HG02973 (cell line): ENCODE measurements around the gene PIP5K1B.

Experiments
- ATAC-seq: cut with Tn5 transposase; IDR thresholded peaks from one replicate; pipeline ENCODE4 v1.9.1; 2021; ENCODE audit warnings: moderate library complexity; ENCODE audit not compliant: unreplicated experiment

Gene PIP5K1B

DNA sequence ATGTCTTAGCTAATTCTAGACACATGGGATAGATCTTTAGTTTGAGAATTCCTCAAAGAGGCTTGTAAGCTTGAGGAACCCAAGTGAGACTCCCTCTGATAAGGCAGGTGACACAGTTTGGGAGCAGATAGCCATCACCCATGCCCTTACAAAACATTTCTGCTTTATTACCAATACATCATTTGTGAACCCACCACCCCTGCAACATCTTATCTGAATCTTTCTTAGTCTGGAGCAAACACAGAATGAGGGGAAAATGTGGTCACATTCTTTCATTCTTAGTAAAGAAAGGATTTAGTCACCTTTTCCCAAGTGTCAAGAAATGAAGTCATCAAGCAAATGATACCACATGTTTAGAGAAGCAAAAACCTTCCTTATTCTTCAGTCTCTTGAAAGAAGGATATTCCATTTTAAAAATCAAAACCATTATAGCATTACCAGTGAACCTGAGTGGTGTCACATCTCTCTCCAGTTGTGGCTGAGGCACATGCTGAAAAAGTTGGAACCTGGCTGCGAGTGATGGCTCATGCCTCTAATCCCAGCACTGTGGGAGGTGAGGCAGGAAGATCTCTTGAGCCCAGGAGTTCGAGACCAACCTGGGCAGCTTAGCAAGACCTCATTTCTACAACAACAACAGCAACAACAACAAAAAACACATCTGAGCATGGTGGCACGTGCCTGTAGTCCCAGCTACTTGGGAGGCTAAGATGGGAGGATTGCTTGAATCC lies 243.0 kb downstream of the PIP5K1B start:
- no peak for ATAC-seq

DNA sequence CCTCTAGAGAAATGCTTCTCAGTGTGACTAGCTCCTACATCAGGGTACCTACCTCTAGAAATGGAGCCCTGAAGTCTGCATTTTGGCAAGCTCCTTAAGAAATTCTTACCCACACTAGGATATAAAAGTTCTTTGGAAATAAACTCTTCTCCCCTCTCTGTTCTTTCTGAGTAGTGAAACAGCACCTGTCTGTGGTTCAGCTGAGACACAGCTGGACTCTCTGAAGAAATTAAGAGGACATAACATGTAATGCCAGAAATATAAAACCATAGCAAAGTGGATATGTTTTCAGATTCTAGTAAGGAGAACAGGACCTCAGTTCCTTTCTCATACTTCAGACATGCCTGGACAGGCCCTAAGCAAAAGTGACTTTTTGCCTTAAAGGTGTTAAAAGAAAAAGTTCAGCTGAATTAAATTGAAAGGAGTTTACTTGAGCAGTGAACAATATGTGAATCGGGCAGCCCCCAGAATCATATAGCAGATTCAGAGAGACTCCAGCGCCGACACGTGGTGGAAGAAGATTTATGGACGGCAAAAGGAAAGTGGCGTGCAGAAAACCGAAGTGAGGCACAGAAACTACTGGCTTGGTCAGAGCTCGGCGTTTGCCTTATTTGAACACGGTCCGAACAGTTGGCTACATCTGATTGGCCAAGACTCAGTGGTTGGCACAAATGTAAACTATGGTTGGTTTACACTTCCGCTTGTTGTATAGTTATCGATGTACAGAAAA lies 244.4 kb downstream of the PIP5K1B start:
- no peak for ATAC-seq

- ATAC-seq, result no peak
Measured at GRCh38 chr9:68950188-68950587, 245.1 kb downstream of the PIP5K1B start.

DNA sequence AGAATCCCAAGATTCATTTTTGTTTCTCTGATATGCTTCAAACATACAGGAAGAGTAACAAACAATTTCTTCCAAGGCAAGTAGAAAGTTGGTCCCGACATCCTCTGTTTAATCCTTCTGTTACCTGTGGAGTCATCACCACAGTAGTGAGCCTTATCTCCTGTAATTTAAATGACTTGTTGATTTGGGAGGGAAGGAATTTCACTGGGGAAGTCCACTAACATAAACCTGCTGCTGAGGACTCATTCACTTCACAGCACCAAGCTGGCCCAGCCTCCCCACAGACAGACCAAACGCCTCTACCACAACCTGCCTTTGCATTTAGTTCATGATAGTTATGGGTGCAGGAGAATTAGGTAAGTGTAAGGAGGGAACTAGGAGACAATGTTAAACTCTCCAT lies 245.6 kb downstream of the PIP5K1B start:
- no peak for ATAC-seq

DNA sequence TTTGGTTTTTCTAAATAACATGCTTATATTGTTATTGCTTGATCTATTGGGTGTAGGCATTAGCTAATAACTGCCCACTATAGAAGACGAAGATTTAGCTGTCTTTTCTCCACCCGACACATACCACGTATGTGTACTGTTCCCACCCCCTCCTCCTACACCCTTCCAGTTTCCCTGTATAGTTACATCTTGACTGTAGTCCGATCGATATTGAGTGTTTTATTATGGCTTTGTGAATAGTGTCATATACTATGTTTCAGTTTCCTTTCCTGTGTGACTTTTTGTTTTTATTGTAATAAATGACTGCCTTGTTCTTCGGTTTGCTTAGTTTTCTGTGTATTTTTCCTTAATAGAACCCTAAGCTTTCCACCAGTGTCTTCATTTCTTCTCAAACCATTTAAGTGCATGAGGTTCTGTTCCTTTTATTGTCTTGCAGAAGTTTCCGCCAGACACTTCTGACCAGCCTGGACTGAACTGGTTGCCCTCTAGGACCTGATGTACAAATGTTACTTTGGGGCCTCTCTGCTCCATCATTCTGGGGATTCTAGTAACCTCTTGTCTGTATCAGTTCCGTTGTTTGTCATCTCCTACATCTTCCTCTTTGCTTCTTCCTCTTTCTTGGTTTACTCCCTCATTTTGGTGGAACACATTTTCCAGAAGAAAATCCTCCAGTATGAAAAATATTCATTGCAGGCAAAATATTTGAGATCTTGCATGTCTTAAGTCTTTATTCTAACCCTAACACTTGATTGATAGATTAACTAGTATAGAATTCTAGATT lies 247.0 kb downstream of the PIP5K1B start:
- ATAC-seq, result peak; percentile 61

DNA sequence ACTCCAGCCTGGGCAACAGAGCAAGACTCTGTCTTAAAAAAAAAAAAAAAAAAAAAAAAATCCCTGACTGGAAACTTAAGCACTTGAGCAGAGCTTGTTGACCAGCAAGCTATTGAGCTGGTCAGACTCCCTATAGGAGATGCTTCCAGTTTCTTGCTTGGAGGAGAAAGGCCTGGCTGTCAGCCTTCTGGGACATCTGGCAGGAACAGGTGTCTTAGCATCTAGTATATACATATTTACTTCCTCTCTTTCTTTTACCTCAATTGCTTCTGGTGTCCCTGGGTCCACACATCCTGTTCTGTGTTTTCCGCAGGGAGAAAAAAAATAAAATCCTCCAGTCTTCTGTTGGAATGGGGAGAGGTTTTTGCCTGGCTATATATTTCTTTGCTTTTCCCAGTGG lies 248.7 kb downstream of the PIP5K1B start:
- ATAC-seq, result no peak

- ATAC-seq, result no peak
Measured at GRCh38 chr9:68955330-68955729, 250.3 kb downstream of the PIP5K1B start.

DNA sequence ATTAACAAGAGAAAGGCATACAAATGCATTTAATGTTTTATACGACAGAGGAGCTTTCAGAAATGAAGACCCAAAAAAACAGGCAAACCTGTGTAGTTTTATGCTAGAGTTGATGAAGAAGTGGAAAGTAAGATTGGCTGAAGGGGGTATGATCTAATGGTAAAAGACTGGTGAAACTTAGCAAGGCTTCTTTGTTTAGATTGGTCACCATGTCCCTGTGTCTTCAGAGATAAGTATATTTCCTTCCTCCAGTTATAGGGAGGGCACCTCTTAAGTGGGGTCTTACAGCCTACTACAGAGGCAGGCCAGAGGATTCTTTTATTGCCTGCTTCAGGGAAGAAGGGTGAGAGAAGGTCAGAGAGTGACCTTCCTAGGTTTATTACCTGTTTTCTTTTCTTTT lies 252.4 kb downstream of the PIP5K1B start:
- no peak for ATAC-seq

- ATAC-seq, result no peak
Measured at GRCh38 chr9:68961587-68961986, 256.5 kb downstream of the PIP5K1B start.

- ATAC-seq, result no peak
Measured at GRCh38 chr9:68963416-68963815, 258.4 kb downstream of the PIP5K1B start.

- no peak for ATAC-seq
Measured at GRCh38 chr9:68964102-68964541, 259.1 kb downstream of the PIP5K1B start.

- no peak for ATAC-seq
Measured at GRCh38 chr9:68964765-68965164, 259.7 kb downstream of the PIP5K1B start.

GRCh38 chr9:68966496-68966944 lies 261.5 kb downstream of the PIP5K1B start:
- ATAC-seq, result peak; percentile 58

GRCh38 chr9:68967800-68968199 lies 262.8 kb downstream of the PIP5K1B start:
- ATAC-seq, result no peak

DNA sequence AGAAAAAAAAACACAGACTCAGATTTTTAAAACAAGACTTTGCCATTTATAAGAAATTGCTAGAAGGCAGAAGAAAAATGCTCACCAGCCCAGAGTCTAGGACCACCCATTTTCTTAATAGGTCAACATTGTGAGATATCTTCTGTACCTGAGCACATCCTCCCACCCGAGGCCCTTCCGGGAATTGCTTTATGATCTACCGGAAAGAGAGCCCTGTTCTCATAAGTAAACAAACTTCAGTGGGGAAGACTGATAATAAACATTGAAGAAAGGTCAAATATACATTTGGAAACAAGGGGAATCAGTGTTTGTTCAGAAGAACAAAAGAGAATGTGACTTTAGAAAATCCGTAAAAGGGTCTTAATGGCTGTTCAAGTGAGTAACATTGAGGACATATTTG lies 264.5 kb downstream of the PIP5K1B start:
- ATAC-seq, result no peak

DNA sequence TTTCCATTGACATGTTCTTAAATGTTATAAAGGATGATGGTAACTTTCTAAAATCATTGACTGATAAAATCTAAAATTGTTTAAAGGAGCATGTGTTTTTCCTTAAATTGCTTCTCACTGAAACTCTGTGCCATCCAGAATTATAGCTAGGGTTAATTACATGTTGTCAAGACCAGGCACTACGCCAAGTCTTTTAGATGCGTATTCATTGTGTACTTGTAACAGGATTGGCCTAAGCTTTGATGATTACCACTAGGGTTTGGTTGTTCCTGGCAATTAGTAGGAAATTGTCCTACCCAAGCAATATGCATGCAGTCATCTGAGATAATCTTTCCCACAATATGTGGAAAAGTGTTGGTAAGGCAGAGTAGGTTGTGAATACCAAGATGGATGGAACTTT lies 265.1 kb downstream of the PIP5K1B start:
- no peak for ATAC-seq

GRCh38 chr9:68973619-68974018 lies 268.6 kb downstream of the PIP5K1B start:
- ATAC-seq, result no peak

DNA sequence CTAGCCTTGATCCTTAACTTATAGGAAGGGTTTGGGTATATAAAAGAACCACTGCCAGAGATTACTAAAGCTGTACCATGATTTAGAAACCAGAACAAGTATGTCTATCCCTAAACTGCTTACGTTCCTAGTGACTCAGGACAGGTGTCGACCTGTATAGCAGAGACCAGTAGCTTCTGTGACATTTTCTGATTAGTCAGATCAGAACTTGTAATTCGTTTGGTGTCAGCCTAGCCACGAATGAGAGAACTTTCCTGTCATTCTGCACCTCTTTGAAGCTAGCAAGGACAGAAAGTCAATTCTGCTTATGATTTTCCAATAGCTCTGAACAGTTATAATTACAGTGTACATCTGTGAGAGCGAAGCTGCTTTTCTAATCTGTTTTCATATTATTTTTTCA lies 269.4 kb downstream of the PIP5K1B start:
- ATAC-seq, result peak; percentile 92

GRCh38 chr9:68974901-68975300 lies 269.9 kb downstream of the PIP5K1B start:
- no peak for ATAC-seq

DNA sequence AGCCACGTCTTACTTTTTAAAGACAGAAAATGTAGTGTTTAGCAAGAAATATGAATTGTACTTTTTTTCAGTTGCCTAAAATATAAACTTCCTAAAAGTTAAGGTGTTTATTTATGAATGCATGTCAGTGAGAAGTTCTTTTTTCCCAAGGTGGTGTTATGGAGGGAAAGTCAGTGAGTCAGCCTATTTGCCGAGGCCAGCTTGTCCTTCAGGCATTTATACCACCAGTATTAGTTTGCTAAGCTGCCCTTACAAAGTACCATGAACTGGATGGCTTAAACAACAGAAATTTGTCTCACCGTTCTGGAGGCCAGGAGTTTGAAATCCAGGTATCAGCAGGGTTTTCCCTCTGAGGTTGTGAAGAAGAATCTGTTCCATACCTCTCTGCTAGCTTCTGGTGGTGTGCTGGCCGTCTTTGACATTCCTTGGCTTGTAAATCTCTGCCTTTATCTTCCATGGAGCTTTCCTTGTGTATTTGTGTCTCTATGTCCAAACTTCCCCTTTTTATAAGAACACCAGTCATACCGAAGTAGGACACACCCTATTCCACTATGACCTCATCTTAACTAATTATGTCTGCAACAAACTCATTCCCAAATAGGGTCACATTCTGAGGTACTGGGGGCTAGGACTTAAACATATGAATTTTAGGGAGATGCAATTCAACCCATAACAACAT lies 270.5 kb downstream of the PIP5K1B start:
- no peak for ATAC-seq

- ATAC-seq, result no peak
Measured at GRCh38 chr9:68978066-68978465, 273.0 kb downstream of the PIP5K1B start.
